Body of pancreas (tissue), 4 donors: Measurements from ENCODE around the gene LRG1. TPM values are rescaled to one million over a fixed set of nuclear protein-coding genes. Genes with fewer than 3 reads are reported as not detected.

Experiments used
- ATAC-seq: fragments of 150-250 bp; one replicate; pipeline ENCODE4 v1.9.1; 2016
- DNase-seq, 4 donors: peaks; one replicate each; pipeline ENCODE4 v3.0.0-alpha.2; 2019
- H3K27ac ChIP-seq, 4 donors: fragments of 200-600 bp; sonication (generic); 1 replicate in 3 of 4; 2 replicates in 1 of 4; pipeline versions ENCODE4 v1.5.1 to v1.6.1; 2016 to 2019; ENCODE audit warnings: mild to moderate bottlenecking in 1 of 4, mixed read lengths in 1 of 4, moderate library complexity in 1 of 4
- H3K27me3 ChIP-seq, 2 donors: fragments of 200-600 bp; sonication (generic); one replicate each; pipeline ENCODE4 v1.6.0; 2016; ENCODE audit warnings: mild to moderate bottlenecking in 1 of 2
- H3K36me3 ChIP-seq, 2 donors: fragments of 200-600 bp; sonication (generic); replicated peaks in 1 of 2; 2 replicates each; pipeline ENCODE4 v1.5.1; 2016; ENCODE audit warnings: low read depth in 2 of 2; ENCODE audit not compliant: insufficient read depth in 1 of 2
- H3K4me1 ChIP-seq: fragments of 200-600 bp; sonication (generic); one replicate; pipeline ENCODE4 v1.6.0; 2016
- H3K4me3 ChIP-seq, 2 donors: fragments of 200-600 bp; sonication (generic); 1 replicate in 1 of 2; 2 replicates in 1 of 2; pipeline ENCODE4 v1.5.1; 2016 to 2019
- H3K9me3 ChIP-seq, 3 donors: fragments of 200-600 bp; sonication (generic); 1 replicate in 2 of 3; 2 replicates in 1 of 3; pipeline ENCODE4 v1.5.1; 2016
- POLR2A ChIP-seq, 3 donors: fragments of 450-650 bp; IDR thresholded peaks; one replicate each; pipeline ENCODE4 v1.6.1; 2016; ENCODE audit warnings: antibody characterized with exemption in 3 of 3, mild to moderate bottlenecking in 2 of 3
- WGBS, 2 donors: methylation state at CpG; one replicate each; pipeline ENCODE4 v1.1.5; 2017; 5-methylcytosine and 5-hydroxymethylcytosine counted together
- intact Hi-C: fragments of 100-400 bp; cut with DNase I; formaldehyde crosslinking; loops from one replicate; pipeline ENCODE4 v1.15.1; 2023
- total RNA-seq, 2 donors: library from RNA; depleted of rRNA; stranded (reverse); fragments of >200 nt; gene quantifications; one replicate each; pipeline ENCODE4 v1.1.0, GENCODE V29; 2016
- TF ChIP-seq, protein P1 (sequence below), 7 experiments: fragments of 450-650 bp in 4 of 7; fragments of 200-600 bp in 3 of 7; sonication (generic) in 3 of 7; IDR thresholded peaks; one replicate each; pipeline ENCODE4 v1.5.1; 2016 to 2019; ENCODE audit warnings: antibody characterized with exemption in 7 of 7

LRG1 gene
- total RNA-seq, 2 donors from 2014 or later = 8.8 to 21.1 TPM

DNA sequence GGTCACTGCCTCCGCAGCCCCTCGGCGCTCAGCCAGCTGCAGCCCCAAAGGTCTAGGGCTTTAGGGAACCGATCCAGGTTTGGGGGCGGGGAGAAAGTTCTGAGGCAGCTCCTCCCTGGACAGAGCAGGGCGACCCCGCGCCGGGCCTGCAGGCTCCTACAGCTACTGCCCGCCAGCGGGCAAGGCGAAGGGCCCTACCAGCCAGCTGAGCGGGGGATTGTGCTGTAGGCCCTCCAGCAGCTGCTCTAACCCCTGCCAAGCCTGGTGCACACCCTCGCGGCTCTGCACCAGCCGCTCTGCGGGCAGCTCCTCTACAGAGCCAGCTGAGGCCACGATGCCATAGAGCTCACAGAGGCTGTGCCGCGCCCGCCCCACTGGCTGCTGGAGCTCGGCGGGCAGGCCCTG is 35.5 kb downstream of the LRG1 start:
- H3K36me3 ChIP-seq = peaks cover 0 to 2% of the 10 kb centered on the region in 2 donors
- H3K27ac ChIP-seq = no peak overlapping the region
- 90% methylated on average over 21 of the region's 23 CpGs; no CpG with 5 or more reads in 1 of the 2 donors for WGBS, 2 donors
- no peak overlapping the region for H3K4me3 ChIP-seq
- DNase-seq = no peak
- intact Hi-C loops = no loop called here
- TF ChIP-seq, protein P1, sequence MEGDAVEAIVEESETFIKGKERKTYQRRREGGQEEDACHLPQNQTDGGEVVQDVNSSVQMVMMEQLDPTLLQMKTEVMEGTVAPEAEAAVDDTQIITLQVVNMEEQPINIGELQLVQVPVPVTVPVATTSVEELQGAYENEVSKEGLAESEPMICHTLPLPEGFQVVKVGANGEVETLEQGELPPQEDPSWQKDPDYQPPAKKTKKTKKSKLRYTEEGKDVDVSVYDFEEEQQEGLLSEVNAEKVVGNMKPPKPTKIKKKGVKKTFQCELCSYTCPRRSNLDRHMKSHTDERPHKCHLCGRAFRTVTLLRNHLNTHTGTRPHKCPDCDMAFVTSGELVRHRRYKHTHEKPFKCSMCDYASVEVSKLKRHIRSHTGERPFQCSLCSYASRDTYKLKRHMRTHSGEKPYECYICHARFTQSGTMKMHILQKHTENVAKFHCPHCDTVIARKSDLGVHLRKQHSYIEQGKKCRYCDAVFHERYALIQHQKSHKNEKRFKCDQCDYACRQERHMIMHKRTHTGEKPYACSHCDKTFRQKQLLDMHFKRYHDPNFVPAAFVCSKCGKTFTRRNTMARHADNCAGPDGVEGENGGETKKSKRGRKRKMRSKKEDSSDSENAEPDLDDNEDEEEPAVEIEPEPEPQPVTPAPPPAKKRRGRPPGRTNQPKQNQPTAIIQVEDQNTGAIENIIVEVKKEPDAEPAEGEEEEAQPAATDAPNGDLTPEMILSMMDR (IDR thresholded peaks at IDR 0.05) = no peak
- no peak for TF ChIP-seq POLR2A (IDR thresholded peaks at IDR 0.05)
- no peaks in the 10 kb centered on the region for H3K9me3 ChIP-seq
- H3K27me3 ChIP-seq = no peaks in the 10 kb centered on the region
- no peaks in the 10 kb centered on the region for H3K4me1 ChIP-seq
- ATAC-seq = no peak

DNA sequence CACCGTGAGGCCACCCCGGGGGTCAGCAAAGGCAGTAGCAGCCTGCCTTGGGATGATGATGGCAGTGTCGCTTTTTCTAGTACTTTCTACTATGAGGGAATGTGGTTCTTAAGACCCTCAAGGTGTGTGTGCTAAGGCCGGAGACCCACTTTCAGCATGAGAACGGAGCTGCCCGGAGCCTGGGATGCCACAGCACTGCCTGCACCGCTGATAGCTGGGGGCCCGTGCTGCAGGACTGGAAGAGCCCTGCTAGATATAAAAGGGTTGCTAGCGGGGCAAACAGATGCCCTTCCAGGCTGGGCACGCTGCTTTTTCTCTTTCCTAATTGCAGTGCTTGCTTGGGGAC is 36.0 kb downstream of the LRG1 start:
- Histone ChIP-seq H3K9me3 (no peaks in the 10 kb centered on the region), H3K36me3 (peaks cover 0 to 2% of the 10 kb centered on the region in 2 donors), H3K4me1 (no peaks in the 10 kb centered on the region), H3K4me3 (no peak overlapping the region), H3K27ac (no peak overlapping the region), H3K27me3 (no peaks in the 10 kb centered on the region)
- 90 to 95% methylated on average over 7 to 10 of the region's 10 CpGs for WGBS, 2 donors
- no peak for DNase-seq
- TF ChIP-seq, protein P1 (IDR thresholded peaks at IDR 0.05) = no peak
- no peak for TF ChIP-seq POLR2A (IDR thresholded peaks at IDR 0.05)
- intact Hi-C loops = no loop called here
- no peak for ATAC-seq

DNA sequence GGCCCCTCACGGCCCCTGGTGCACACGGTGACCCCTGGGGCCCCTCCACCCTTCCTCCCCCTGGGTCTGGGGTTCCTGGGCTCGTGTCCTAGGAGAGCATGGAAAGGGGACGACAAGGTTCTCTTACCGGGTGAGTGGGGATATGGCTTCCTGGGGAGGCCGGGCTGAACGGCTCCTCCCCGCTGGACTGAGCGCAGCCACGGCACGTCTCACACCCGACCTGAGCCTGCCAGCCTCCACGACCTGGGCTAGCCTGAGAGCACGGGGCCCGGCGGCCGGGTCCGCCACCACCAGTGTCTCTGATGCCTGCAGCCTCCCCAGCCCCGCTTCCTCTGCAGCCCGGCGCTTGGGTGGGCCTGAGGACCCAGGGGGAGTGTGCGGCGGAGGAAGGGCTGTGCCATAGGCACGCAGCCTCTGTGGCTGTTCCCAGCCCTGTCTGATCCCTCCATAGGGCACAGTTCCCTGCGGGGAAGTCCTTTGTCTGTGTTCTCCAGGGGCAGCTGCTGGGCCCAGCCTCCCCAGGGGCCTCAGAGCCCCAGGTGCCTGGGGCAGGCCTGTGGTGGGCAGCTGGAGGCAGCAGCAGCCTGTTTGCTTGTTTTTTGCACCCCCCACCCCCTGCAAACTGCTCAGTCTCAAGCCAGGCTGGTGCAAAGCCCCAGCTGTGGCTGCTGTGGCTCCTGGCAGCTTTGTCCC is 36.6 kb downstream of the LRG1 start:
- WGBS, 2 donors = 74 to 91% methylated on average over 5 to 20 of the region's 25 CpGs
- ATAC-seq (no peak), DNase-seq (no peak)
- Histone ChIP-seq H3K27ac (no peak overlapping the region), H3K9me3 (no peaks in the 10 kb centered on the region), H3K27me3 (no peaks in the 10 kb centered on the region), H3K36me3 (peaks cover 0 to 2% of the 10 kb centered on the region in 2 donors), H3K4me1 (no peaks in the 10 kb centered on the region), H3K4me3 (no peak overlapping the region)
- intact Hi-C loops = no loop called here
- no peak for TF ChIP-seq POLR2A (IDR thresholded peaks at IDR 0.05)
- TF ChIP-seq, protein P1 (IDR thresholded peaks at IDR 0.05) = no peak

DNA sequence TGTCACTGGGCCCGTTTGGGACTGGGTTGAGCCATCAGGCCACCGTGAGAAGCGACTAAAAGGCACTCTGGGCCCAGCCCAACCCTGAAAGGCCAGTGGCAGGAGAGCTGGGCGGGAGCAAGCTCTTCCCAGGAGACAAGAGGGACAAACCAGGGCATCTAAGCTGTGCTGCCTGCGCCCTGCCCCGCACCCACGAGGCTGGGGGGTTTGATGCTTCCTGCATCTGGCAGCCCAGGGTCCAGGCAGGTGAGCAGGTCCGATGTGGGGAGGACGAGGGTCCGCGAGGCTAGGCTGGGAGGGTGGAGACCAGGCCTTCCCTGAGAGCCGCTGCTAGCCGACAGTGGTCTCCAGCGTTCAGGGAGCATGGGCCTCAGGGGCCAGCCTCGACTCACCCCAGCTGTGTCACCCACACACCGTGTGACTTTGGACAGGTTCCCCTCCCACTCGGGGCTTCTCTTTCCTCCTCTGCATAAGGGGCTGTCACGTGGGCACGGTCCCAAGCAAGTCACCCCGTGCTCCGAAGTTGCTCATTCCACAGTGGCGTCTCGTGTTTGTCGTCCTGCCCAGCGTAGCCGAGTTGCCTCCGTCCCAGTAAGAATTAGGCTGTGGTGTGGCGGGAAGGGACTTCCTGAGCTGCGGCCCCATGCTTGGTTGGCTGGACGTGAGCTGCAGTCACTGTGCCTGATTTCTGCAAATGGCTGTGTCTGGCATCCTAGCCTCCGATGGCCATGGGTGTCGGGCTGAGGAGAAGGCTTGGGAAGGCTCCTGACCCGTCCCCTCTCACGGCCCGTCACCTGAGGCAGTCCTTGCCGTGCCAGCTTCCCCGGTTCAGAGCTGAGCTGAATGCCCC is 37.3 kb downstream of the LRG1 start:
- DNase-seq (no peak), ATAC-seq (no peak)
- Histone ChIP-seq H3K4me3 (no peak overlapping the region), H3K9me3 (no peaks in the 10 kb centered on the region), H3K4me1 (no peaks in the 10 kb centered on the region), H3K36me3 (peaks cover 0 to 4% of the 10 kb centered on the region in 2 donors), H3K27ac (no peak overlapping the region), H3K27me3 (no peaks in the 10 kb centered on the region)
- WGBS, 2 donors = 82 to 91% methylated on average over 23 to 28 of the region's 37 CpGs
- TF ChIP-seq, protein P1 (IDR thresholded peaks at IDR 0.05) = no peak
- no peak for TF ChIP-seq POLR2A (IDR thresholded peaks at IDR 0.05)
- intact Hi-C loops = no loop called here
